ENCODE measurements around the gene SLC45A1.

- TF ChIP-seq CHD2 (IDR thresholded peaks at IDR 0.05; ENCODE audit: low read depth, low read length) (no peak), SOX6 (IDR thresholded peaks at IDR 0.05) (no peak), JUND (IDR thresholded peaks at IDR 0.05; ENCODE audit: borderline replicate concordance, low read depth, low read length) (no peak), JUND (tag; IDR thresholded peaks at IDR 0.05; ENCODE audit: borderline replicate concordance, low read depth, low read length) (no peak), ZNF318 (IDR thresholded peaks at IDR 0.05; ENCODE audit: borderline replicate concordance in 1 of 2, low read depth in 1 of 2) (no peak), SPI1 (IDR thresholded peaks at IDR 0.05; ENCODE audit: borderline replicate concordance, low read depth, low read length) (no peak), EZH2 (IDR thresholded peaks at IDR 0.05; ENCODE audit: borderline replicate concordance, low read depth, low read length) (no peak), TFAM (CRISPR knock-in tag; conservative IDR thresholded peaks at IDR 0.05) (no peak)
Observed at GRCh38 chr1:8342325-8342724, 24.4 kb downstream of the SLC45A1 start.

Measured in K562 (cell line).